HepG2 (cell line): ENCODE measurements around the gene CPEB2. TPM values are rescaled to one million over a fixed set of nuclear protein-coding genes. Genes with fewer than 3 reads are reported as not detected.

Experiments
- ATAC-seq: fragments of 200-7000 bp; cut with Tn5 transposase; 3 replicates; pipeline ENCODE4 v1.9.1; 2020; ENCODE audit warnings: mild to moderate bottlenecking, moderate library complexity
- BruUV-seq: library from RNA; stranded (reverse); fragments of 400-500 nt; replicated peaks from 2 replicates; lab custom pipeline; 2021; lab: Mats Ljungman, UMichigan
- CTCF ChIA-PET: fragments of 300-600 bp; formaldehyde crosslinking; extraction: SDS; loops from one replicate; lab custom pipeline; 2021; ENCODE audit warnings: low total read pairs, inconsistent platforms, low intra/inter-chr PET ratio; lab: Yijun Ruan, JAX
- POLR2A ChIA-PET: fragments of 350-600 bp; sonication (Branson Sonifier 250); formaldehyde crosslinking; loops from one replicate; lab custom pipeline; 2020; ENCODE audit warnings: antibody characterized with exemption, inconsistent platforms; lab: Yijun Ruan, JAX
- DNase-seq: peaks from one replicate; pipeline ENCODE4 v3.0.0-alpha.2; 2015; ENCODE audit warnings: low spot score
- FAIRE-seq: peaks from 3 replicates; lab custom pipeline; 2011; peaks lifted over from hg19 to GRCh38; lab: Jason Lieb, UNC
- H2AFZ ChIP-seq: one replicate; pipeline ENCODE4 v1.6.1; 2011; ENCODE audit warnings: low read length, inconsistent platforms
- H3K27ac ChIP-seq: fragments of 300-600 bp; 3 replicates; pipeline ENCODE4 v1.8.0; 2011; ENCODE audit warnings: mixed run types, mild to moderate bottlenecking, mixed read lengths, low read length, inconsistent platforms; ENCODE audit not compliant: insufficient read depth; ENCODE audit errors: extremely low read length
- H3K27me3 ChIP-seq, 2 experiments: fragments of 200-600 bp in 1 of 2; 2 replicates in 1 of 2; 3 replicates in 1 of 2; pipeline versions ENCODE4 v1.6.0 to v1.8.0; 2011; ENCODE audit warnings: low read length in 2 of 2, mild to moderate bottlenecking in 2 of 2, moderate library complexity in 2 of 2, inconsistent platforms in 1 of 2; ENCODE audit not compliant: insufficient read depth in 2 of 2, control insufficient read depth in 1 of 2
- H3K36me3 ChIP-seq, 2 experiments: fragments of 200-600 bp in 1 of 2; replicated peaks in 1 of 2; 2 replicates in 1 of 2; 3 replicates in 1 of 2; pipeline versions ENCODE4 v1.5.1 to v1.8.0; 2011; ENCODE audit warnings: low read length in 2 of 2, inconsistent platforms in 1 of 2; ENCODE audit not compliant: insufficient read depth in 2 of 2, control insufficient read depth in 1 of 2
- H3K4me1 ChIP-seq: 2 replicates; pipeline ENCODE4 v1.5.1; 2012; ENCODE audit warnings: low read length, inconsistent platforms; ENCODE audit not compliant: insufficient read depth
- H3K4me2 ChIP-seq: 2 replicates; pipeline ENCODE4 v1.6.0; 2011; ENCODE audit warnings: low read depth, low read length, inconsistent platforms
- H3K4me3 ChIP-seq, 3 experiments: fragments of 200-600 bp in 1 of 3; sonication (generic), shearing (Covaris generic) in 1 of 3; replicated peaks in 1 of 3; 2 replicates each; pipeline ENCODE4 v1.5.1; 2011 to 2016; ENCODE audit warnings: low read length in 3 of 3, inconsistent platforms in 2 of 3, low read depth in 2 of 3, mild to moderate bottlenecking in 2 of 3, control low read depth in 1 of 3, mixed read lengths in 1 of 3; ENCODE audit not compliant: insufficient read depth in 1 of 3
- H3K79me2 ChIP-seq: one replicate; pipeline ENCODE4 v1.6.1; 2011; ENCODE audit warnings: low read length, inconsistent platforms; ENCODE audit not compliant: insufficient read depth
- H3K9ac ChIP-seq: 2 replicates; pipeline ENCODE4 v1.6.0; 2011; ENCODE audit warnings: mild to moderate bottlenecking, low read depth, low read length, inconsistent platforms; ENCODE audit not compliant: insufficient read depth
- H3K9me3 ChIP-seq: 2 replicates; pipeline ENCODE4 v1.5.1; 2012; ENCODE audit warnings: mild to moderate bottlenecking, low read length
- H4K20me1 ChIP-seq: 2 replicates; pipeline ENCODE4 v1.6.0; 2011; ENCODE audit warnings: inconsistent platforms, mild to moderate bottlenecking, low read length, moderate library complexity; ENCODE audit not compliant: insufficient read depth
- ATRX ChIP-seq: sonication (generic); formaldehyde crosslinking; IDR thresholded peaks from 2 replicates; pipeline ENCODE4 v1.4.0; 2020; ENCODE audit warnings: missing genetic modification reagents, borderline replicate concordance
- CBX2 ChIP-seq, 2 experiments: fragments of 200-600 bp in 1 of 2; sonication (generic); formaldehyde crosslinking in 1 of 2; IDR thresholded peaks; 2 replicates each; pipeline versions ENCODE4 v1.7.0 to v1.8.1; 2018 to 2022; ENCODE audit warnings: low read depth in 2 of 2, low read length in 1 of 2, mild to moderate bottlenecking in 1 of 2, missing genetic modification reagents in 1 of 2
- ELK4 ChIP-seq: sonication (generic); formaldehyde crosslinking; IDR thresholded peaks from 2 replicates; pipeline ENCODE4 v1.9.0; 2021; ENCODE audit warnings: missing genetic modification reagents, borderline replicate concordance
- NFYC ChIP-seq: IDR thresholded peaks from 2 replicates; pipeline ENCODE4 v1.6.1; 2016; ENCODE audit warnings: missing genetic modification reagents, missing compliant biosample characterization
- NR0B2 ChIP-seq: sonication (generic); formaldehyde crosslinking; IDR thresholded peaks from 2 replicates; pipeline ENCODE4 v1.4.0; 2020; ENCODE audit warnings: mild to moderate bottlenecking, missing genetic modification reagents
- RARA ChIP-seq: IDR thresholded peaks from 2 replicates; pipeline ENCODE4 v1.6.1; 2016; ENCODE audit warnings: missing genetic modification reagents, missing compliant biosample characterization
- SOX13 ChIP-seq, 3 experiments: fragments of 450-650 bp in 1 of 3; sonication (generic) in 1 of 3; formaldehyde crosslinking in 1 of 3; IDR thresholded peaks in 2 of 3; conservative IDR thresholded peaks in 1 of 3; 2 replicates each; pipeline versions ENCODE4 v1.5.0 to v1.6.1; 2016 to 2020; ENCODE audit warnings: antibody characterized with exemption in 1 of 3, mild to moderate bottlenecking in 1 of 3, missing compliant biosample characterization in 1 of 3, missing genetic modification reagents in 1 of 3, moderate library complexity in 1 of 3
- ZBTB33 ChIP-seq: sonication (generic); formaldehyde crosslinking; IDR thresholded peaks from 2 replicates; pipeline ENCODE4 v1.4.0; 2020; ENCODE audit warnings: missing genetic modification reagents
- ZNF564 ChIP-seq: sonication (generic); formaldehyde crosslinking; IDR thresholded peaks from 2 replicates; pipeline ENCODE4 v1.8.1; 2023; ENCODE audit warnings: mild to moderate bottlenecking, missing genetic modification reagents
- ZNF574 ChIP-seq: sonication (generic); formaldehyde crosslinking; IDR thresholded peaks from 2 replicates; pipeline ENCODE4 v1.4.0; 2020; ENCODE audit warnings: missing genetic modification reagents
- ZNF777 ChIP-seq: sonication (generic); formaldehyde crosslinking; IDR thresholded peaks from 2 replicates; pipeline ENCODE4 v1.4.0; 2020; ENCODE audit warnings: missing genetic modification reagents
- WGBS: methylation state at CpG from one replicate; pipeline ENCODE4 v1.1.6; 2017; ENCODE audit warnings: low lambda C conversion rate; 5-methylcytosine and 5-hydroxymethylcytosine counted together
- in situ Hi-C: cut with HindIII; loops from 2 replicates; pipeline ENCODE4 v1.10.0; 2017; ENCODE audit warnings: low pct_unique_long_range_greater_than_20kb; ENCODE audit not compliant: extremely low pct_ligation_motif_present
- intact Hi-C: fragments of 100-400 bp; cut with micrococcal nuclease; formaldehyde crosslinking; loops from one replicate; pipeline ENCODE4 v1.10.0; 2022; ENCODE audit not compliant: unreplicated experiment
- polyA plus RNA-seq, 8 experiments: library from polyadenylated mRNA; depleted of rRNA in 3 of 8; stranded (reverse) in 7 of 8; unstranded in 1 of 8; fragments of >200 nt; fragmentation: Illumina TruSeq in 4 of 8; extraction: Trizol in 4 of 8; gene quantifications; 2 replicates each; pipeline versions ENCODE4 v1.2.1 to v1.2.3, GENCODE V29; 2011 to 2016; ENCODE audit warnings: low read depth in 4 of 8, missing spikeins in 1 of 8, mixed read lengths in 1 of 8; ENCODE audit not compliant: insufficient read depth in 1 of 8
- total RNA-seq, 5 experiments: library from RNA; depleted of rRNA; stranded (reverse); fragments of >200 nt; fragmentation: Illumina TruSeq; extraction: Trizol; gene quantifications; 2 replicates each; pipeline ENCODE4 v1.2.3, GENCODE V29; 2016; ENCODE audit warnings: low read depth in 1 of 5

Gene CPEB2
- total and polyA plus RNA-seq, 2 of the 13 experiments (the other 11 are each of a cell fraction or from before 2014, with no cell fraction given): 2.0 to 2.5 TPM

GRCh38 chr4:15054541-15054940 lies 52.3 kb downstream of the CPEB2 start:
- no peak for ATAC-seq
- 0 out of 5 replicates have a peak, but pooled peaks cover 0 to 8% of the 10 kb centered on the region in 2 experiments for H3K36me3 ChIP-seq
- no peak for FAIRE-seq
- H3K9me3 ChIP-seq: no peaks in the 10 kb centered on the region
- no peaks in the 10 kb centered on the region for H4K20me1 ChIP-seq
- no peak overlapping the region for H3K27ac ChIP-seq
- H2AFZ ChIP-seq: no peak overlapping the region
- no peaks in the 10 kb centered on the region for H3K79me2 ChIP-seq
- no peak overlapping the region for H3K4me2 ChIP-seq
- H3K4me1 ChIP-seq: no peaks in the 10 kb centered on the region
- BruUV-seq: no TSS peak
- POLR2A ChIA-PET: no interaction called here
- no peak overlapping the region for H3K9ac ChIP-seq
- intact Hi-C loops: no loop called here
- TF ChIP-seq ZNF564 (CRISPR knock-in tag) (no peak), ELK4 (CRISPR knock-in tag) (no peak)
- TF ChIP-seq, all 625 proteins: peak for 0
- WGBS: 97% methylated on average over 2 of the region's 2 CpGs
- DNase-seq: no peak
- Histone ChIP-seq H3K4me3 (no peak overlapping the region), H3K27me3 (no peaks in the 10 kb centered on the region)
- CTCF ChIA-PET: no interaction called here
- in situ Hi-C loops: no loop called here

GRCh38 chr4:15060213-15060612 lies 57.9 kb downstream of the CPEB2 start:
- 86% methylated on average over 2 of the region's 2 CpGs for WGBS
- no peaks in the 10 kb centered on the region for H3K4me1 ChIP-seq
- H3K4me2 ChIP-seq: no peak overlapping the region
- H3K79me2 ChIP-seq: no peaks in the 10 kb centered on the region
- intact Hi-C loops: no loop called here
- DNase-seq (no peak), FAIRE-seq (no peak), ATAC-seq (no peak)
- H3K9ac ChIP-seq: no peak overlapping the region
- no peaks in the 10 kb centered on the region for H4K20me1 ChIP-seq
- in situ Hi-C loops: no loop called here
- H3K36me3 ChIP-seq: 0 out of 5 replicates have a peak, but pooled peaks cover 0 to 4% of the 10 kb centered on the region in 2 experiments
- CTCF ChIA-PET: no interaction called here
- H2AFZ ChIP-seq: no peak overlapping the region
- H3K27me3 ChIP-seq: no peaks in the 10 kb centered on the region
- no peak overlapping the region for H3K27ac ChIP-seq
- no peak overlapping the region for H3K4me3 ChIP-seq
- no peaks in the 10 kb centered on the region for H3K9me3 ChIP-seq
- POLR2A ChIA-PET: no interaction called here
- no TSS peak for BruUV-seq
- TF ChIP-seq ZNF777 (CRISPR knock-in tag) (no peak), ZNF574 (CRISPR knock-in tag) (no peak), CBX2 (IDR thresholded peaks at IDR 0.05; ENCODE audit: low read depth, low read length) (no peak), CBX2 (CRISPR knock-in tag; IDR thresholded peaks at IDR 0.05; ENCODE audit: low read depth) (no peak), ATRX (CRISPR knock-in tag) (no peak), SOX13 (IDR thresholded peaks at IDR 0.05) (no peak), SOX13 (CRISPR knock-in tag; conservative IDR thresholded peaks at IDR 0.05 in 1 of 2, IDR thresholded peaks at IDR 0.05 in 1 of 2) (no peak), RARA (CRISPR knock-in tag) (no peak), NR0B2 (CRISPR knock-in tag) (no peak), ZBTB33 (CRISPR knock-in tag) (no peak), NFYC (CRISPR knock-in tag) (no peak)
